NCI-H1105 treated with DMSO at 0.1 percent for 48 hours (cell line): ENCODE data around the gene HOXC9.

Experiments used
- DNase-seq: peaks from one replicate; lab custom pipeline; 2025; lab: John Stamatoyannopoulos, UW

The HOXC9 gene

GRCh38 chr12:53988541-53989226 is 11.3 kb upstream of the HOXC9 start:
- DNase-seq, result no peak

GRCh38 chr12:53989227-53990113 is 10.5 kb upstream of the HOXC9 start:
- DNase-seq, result no peak

- DNase-seq, result no peak
These were observed 9.5 kb upstream of the HOXC9 start for GRCh38 chr12:53990311-53991076.

GRCh38 chr12:53991077-53991460 is 8.9 kb upstream of the HOXC9 start:
- no peak for DNase-seq

- no peak for DNase-seq
These were observed 7.5 kb upstream of the HOXC9 start for GRCh38 chr12:53992377-53992889.

- DNase-seq, result no peak
These were observed 6.6 kb upstream of the HOXC9 start for GRCh38 chr12:53993162-53994008.

- DNase-seq, result no peak
These were observed 6.0 kb upstream of the HOXC9 start for GRCh38 chr12:53994009-53994263.

- no peak for DNase-seq
These were observed 5.5 kb upstream of the HOXC9 start for GRCh38 chr12:53994264-53995001.

- DNase-seq, result no peak
These were observed 5.0 kb upstream of the HOXC9 start for GRCh38 chr12:53995002-53995377.

- peak; percentile 40 for DNase-seq
These were observed 4.4 kb upstream of the HOXC9 start for GRCh38 chr12:53995378-53996239.

GRCh38 chr12:53996240-53997203 is 3.4 kb upstream of the HOXC9 start:
- no peak for DNase-seq

- DNase-seq, result no peak
These were observed 2.5 kb upstream of the HOXC9 start for GRCh38 chr12:53997204-53998109.

GRCh38 chr12:53998110-53998899 is 1.7 kb upstream of the HOXC9 start:
- DNase-seq, result no peak

- DNase-seq, result no peak
These were observed 1.1 kb upstream of the HOXC9 start for GRCh38 chr12:53998900-53999236.

- DNase-seq, result peak; percentile 58
These were observed 324 bp upstream of the HOXC9 start for GRCh38 chr12:53999559-54000115.

- no peak for DNase-seq
These were observed 1.6 kb downstream of the HOXC9 start for GRCh38 chr12:54001283-54002187.
